Measurements from ENCODE around the gene GPR17.

The GPR17 gene

GRCh38 chr2:127621981-127622431 lies 23.9 kb upstream of the GPR17 start:
- no peak overlapping the region for H3K14ac ChIP-seq (ENCODE audit: low read length)

DNA sequence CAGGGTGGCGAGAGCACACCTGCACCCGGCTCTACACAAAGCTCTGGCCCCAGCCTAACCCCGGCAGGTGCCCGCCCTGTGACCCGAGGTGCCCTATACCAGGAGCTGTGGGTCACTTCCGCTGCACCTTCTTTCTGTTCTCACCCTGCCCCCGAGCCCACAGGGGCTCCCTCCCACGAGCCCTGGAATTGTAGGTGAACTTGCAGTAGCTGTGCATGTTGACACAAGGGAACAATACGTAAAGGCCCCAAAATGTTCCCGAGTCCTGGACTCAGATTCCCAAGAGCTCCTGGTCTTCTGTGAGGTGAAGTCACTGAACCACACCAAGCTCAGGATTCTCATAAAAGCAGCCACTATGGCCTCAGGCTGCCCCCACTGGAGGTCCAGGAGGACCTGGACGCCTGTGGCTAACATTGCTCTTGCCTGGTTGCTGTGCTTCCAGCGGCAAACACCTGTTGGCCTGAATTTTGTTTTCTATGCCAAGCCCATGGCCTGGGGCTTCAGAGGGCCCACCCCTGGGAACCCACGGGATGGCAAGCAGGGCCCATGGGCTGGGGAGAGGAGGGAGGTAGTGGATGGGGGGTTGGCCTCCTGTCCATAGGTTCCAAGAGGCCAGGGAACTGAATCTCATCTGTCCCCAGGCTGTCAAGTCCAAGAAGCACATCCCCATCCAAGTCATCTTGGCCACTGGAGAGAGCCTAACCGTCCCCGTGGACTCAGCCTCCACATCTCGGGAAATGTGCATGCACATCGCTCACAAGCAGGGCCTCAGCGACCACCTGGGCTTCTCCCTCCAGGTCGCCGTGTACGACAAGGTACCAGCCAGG lies 23.2 kb upstream of the GPR17 start:
- H3K27ac ChIP-seq (ENCODE audit: low read depth, low read length), result no peak overlapping the region
- H3K9ac ChIP-seq (ENCODE audit: low read length), result no peak overlapping the region
- no peak overlapping the region for H4K91ac ChIP-seq (ENCODE audit: low read depth, low read length)
- no peaks in the 10 kb centered on the region for H3K36me3 ChIP-seq (ENCODE audit: control insufficient read depth in 1 of 2, insufficient read depth in 2 of 2, low read length in 2 of 2)
- H3K4me2 ChIP-seq (ENCODE audit: low read length), result no peak overlapping the region
- H3K4me1 ChIP-seq (ENCODE audit: control insufficient read depth in 1 of 2, insufficient read depth in 2 of 2, low read length in 2 of 2), result peaks cover 0 to 4% of the 10 kb centered on the region in 2 experiments
- no peak overlapping the region for H4K8ac ChIP-seq (ENCODE audit: low read depth, low read length)
- H2BK12ac ChIP-seq (ENCODE audit: low read length), result no peak overlapping the region
- H2AFZ ChIP-seq (ENCODE audit: insufficient read depth, low read length, poor library complexity), result no peak overlapping the region
- H3K79me2 ChIP-seq (ENCODE audit: control insufficient read depth, insufficient read depth, low read length, poor library complexity), result no peaks in the 10 kb centered on the region
- H2AK5ac ChIP-seq (ENCODE audit: low read length), result no peak overlapping the region
- H3K23ac ChIP-seq (ENCODE audit: low read length), result no peak overlapping the region
- no CpG with 5 or more reads among the region's 21 CpGs for WGBS (ENCODE audit: extremely low coverage, insufficient coverage, insufficient read length)
- no peak overlapping the region for H3K14ac ChIP-seq (ENCODE audit: low read length)
- no peaks in the 10 kb centered on the region for H3K27me3 ChIP-seq (ENCODE audit: insufficient read depth, low read length)
- H2BK5ac ChIP-seq (ENCODE audit: low read depth, low read length, poor library complexity), result no peak overlapping the region
- no peak overlapping the region for H3K4ac ChIP-seq (ENCODE audit: low read depth, low read length)
- no peak overlapping the region for H3K18ac ChIP-seq (ENCODE audit: low read length)
- no peak overlapping the region for H3K4me3 ChIP-seq (ENCODE audit: low read depth, low read length)
- no peak overlapping the region for H2BK120ac ChIP-seq (ENCODE audit: insufficient read depth, low read length, poor library complexity)
- H3K79me1 ChIP-seq (ENCODE audit: low read length), result no peaks in the 10 kb centered on the region
- H4K12ac ChIP-seq (ENCODE audit: low read depth, low read length), result no peak overlapping the region
- H3K9me3 ChIP-seq (ENCODE audit: insufficient read depth, low read depth, low read length), result peaks cover 3% of the 10 kb centered on the region
- no peak for DNase-seq

More at GRCh38 chr2:127621981-127622431, 23.9 kb upstream of the GPR17 start:
- Histone ChIP-seq H3K4me2 (ENCODE audit: low read length) (no peak overlapping the region), H3K9me3 (ENCODE audit: insufficient read depth, low read depth, low read length) (peaks cover 2% of the 10 kb centered on the region), H2BK120ac (ENCODE audit: insufficient read depth, low read length, poor library complexity) (no peak overlapping the region), H3K9ac (ENCODE audit: low read length) (no peak overlapping the region), H2AFZ (ENCODE audit: insufficient read depth, low read length, poor library complexity) (no peak overlapping the region), H2AK5ac (ENCODE audit: low read length) (no peak overlapping the region), H2BK12ac (ENCODE audit: low read length) (no peak overlapping the region), H3K4ac (ENCODE audit: low read depth, low read length) (no peak overlapping the region), H3K79me2 (ENCODE audit: control insufficient read depth, insufficient read depth, low read length, poor library complexity) (no peaks in the 10 kb centered on the region), H3K4me1 (ENCODE audit: control insufficient read depth in 1 of 2, insufficient read depth in 2 of 2, low read length in 2 of 2) (peaks cover 0 to 4% of the 10 kb centered on the region in 2 experiments), H4K12ac (ENCODE audit: low read depth, low read length) (no peak overlapping the region), H3K27ac (ENCODE audit: low read depth, low read length) (no peak overlapping the region), H4K8ac (ENCODE audit: low read depth, low read length) (no peak overlapping the region), H3K36me3 (ENCODE audit: control insufficient read depth in 1 of 2, insufficient read depth in 2 of 2, low read length in 2 of 2) (no peaks in the 10 kb centered on the region), H3K23ac (ENCODE audit: low read length) (no peak overlapping the region), H4K91ac (ENCODE audit: low read depth, low read length) (no peak overlapping the region), H3K18ac (ENCODE audit: low read length) (no peak overlapping the region), H3K4me3 (ENCODE audit: low read depth, low read length) (no peak overlapping the region), H3K79me1 (ENCODE audit: low read length) (no peaks in the 10 kb centered on the region), H3K27me3 (ENCODE audit: insufficient read depth, low read length) (no peaks in the 10 kb centered on the region), H2BK5ac (ENCODE audit: low read depth, low read length, poor library complexity) (no peak overlapping the region)
- DNase-seq, result no peak
- no CpG with 5 or more reads among the region's 15 CpGs for WGBS (ENCODE audit: extremely low coverage, insufficient coverage, insufficient read length)

- no peaks in the 10 kb centered on the region for H3K36me3 ChIP-seq (ENCODE audit: control insufficient read depth in 1 of 2, insufficient read depth in 2 of 2, low read length in 2 of 2)
- no peak overlapping the region for H3K27ac ChIP-seq (ENCODE audit: low read depth, low read length)
- H2AFZ ChIP-seq (ENCODE audit: insufficient read depth, low read length, poor library complexity), result no peak overlapping the region
- H3K14ac ChIP-seq (ENCODE audit: low read length), result no peak overlapping the region
- H3K27me3 ChIP-seq (ENCODE audit: insufficient read depth, low read length), result no peaks in the 10 kb centered on the region
- no peak overlapping the region for H2BK120ac ChIP-seq (ENCODE audit: insufficient read depth, low read length, poor library complexity)
- no peak overlapping the region for H2AK5ac ChIP-seq (ENCODE audit: low read length)
- H3K9me3 ChIP-seq (ENCODE audit: insufficient read depth, low read depth, low read length), result peaks cover 5% of the 10 kb centered on the region
- H3K9ac ChIP-seq (ENCODE audit: low read length), result no peak overlapping the region
- H2BK5ac ChIP-seq (ENCODE audit: low read depth, low read length, poor library complexity), result no peak overlapping the region
- DNase-seq, result no peak
- no peak overlapping the region for H3K18ac ChIP-seq (ENCODE audit: low read length)
- H4K8ac ChIP-seq (ENCODE audit: low read depth, low read length), result no peak overlapping the region
- H3K79me1 ChIP-seq (ENCODE audit: low read length), result no peaks in the 10 kb centered on the region
- no peak overlapping the region for H3K4me2 ChIP-seq (ENCODE audit: low read length)
- H4K12ac ChIP-seq (ENCODE audit: low read depth, low read length), result no peak overlapping the region
- whole genome bisulfite sequencing (ENCODE audit: extremely low coverage, insufficient coverage, insufficient read length), result no CpG with 5 or more reads among the region's 38 CpGs
- H3K4me3 ChIP-seq (ENCODE audit: low read depth, low read length), result no peak overlapping the region
- H3K23ac ChIP-seq (ENCODE audit: low read length), result no peak overlapping the region
- no peak overlapping the region for H2BK12ac ChIP-seq (ENCODE audit: low read length)
- H4K91ac ChIP-seq (ENCODE audit: low read depth, low read length), result no peak overlapping the region
- H3K4ac ChIP-seq (ENCODE audit: low read depth, low read length), result no peak overlapping the region
- H3K79me2 ChIP-seq (ENCODE audit: control insufficient read depth, insufficient read depth, low read length, poor library complexity), result no peaks in the 10 kb centered on the region
- H3K4me1 ChIP-seq (ENCODE audit: control insufficient read depth in 1 of 2, insufficient read depth in 2 of 2, low read length in 2 of 2), result peaks cover 0 to 3% of the 10 kb centered on the region in 2 experiments
These were observed 22.3 kb upstream of the GPR17 start for GRCh38 chr2:127623388-127624319.

GRCh38 chr2:127624320-127624755 lies 21.6 kb upstream of the GPR17 start:
- Histone ChIP-seq H2AFZ (ENCODE audit: insufficient read depth, low read length, poor library complexity) (no peak overlapping the region), H2BK120ac (ENCODE audit: insufficient read depth, low read length, poor library complexity) (no peak overlapping the region), H3K4me3 (ENCODE audit: low read depth, low read length) (no peak overlapping the region), H2AK5ac (ENCODE audit: low read length) (no peak overlapping the region), H3K4me1 (ENCODE audit: control insufficient read depth in 1 of 2, insufficient read depth in 2 of 2, low read length in 2 of 2) (peaks cover 0 to 2% of the 10 kb centered on the region in 2 experiments), H4K8ac (ENCODE audit: low read depth, low read length) (no peak overlapping the region), H3K23ac (ENCODE audit: low read length) (no peak overlapping the region), H4K12ac (ENCODE audit: low read depth, low read length) (no peak overlapping the region), H3K9me3 (ENCODE audit: insufficient read depth, low read depth, low read length) (peaks cover 5% of the 10 kb centered on the region), H4K91ac (ENCODE audit: low read depth, low read length) (no peak overlapping the region), H3K27ac (ENCODE audit: low read depth, low read length) (no peak overlapping the region), H3K79me1 (ENCODE audit: low read length) (no peaks in the 10 kb centered on the region), H3K79me2 (ENCODE audit: control insufficient read depth, insufficient read depth, low read length, poor library complexity) (no peaks in the 10 kb centered on the region), H3K9ac (ENCODE audit: low read length) (no peak overlapping the region), H3K18ac (ENCODE audit: low read length) (no peak overlapping the region), H2BK12ac (ENCODE audit: low read length) (no peak overlapping the region), H3K36me3 (ENCODE audit: control insufficient read depth in 1 of 2, insufficient read depth in 2 of 2, low read length in 2 of 2) (no peaks in the 10 kb centered on the region), H2BK5ac (ENCODE audit: low read depth, low read length, poor library complexity) (no peak overlapping the region), H3K27me3 (ENCODE audit: insufficient read depth, low read length) (no peaks in the 10 kb centered on the region), H3K4me2 (ENCODE audit: low read length) (no peak overlapping the region), H3K14ac (ENCODE audit: low read length) (no peak overlapping the region), H3K4ac (ENCODE audit: low read depth, low read length) (no peak overlapping the region)
- DNase-seq, result no peak
- no CpG with 5 or more reads among the region's 5 CpGs for WGBS (ENCODE audit: extremely low coverage, insufficient coverage, insufficient read length)

Data from trophoblast cell (in vitro differentiated cells and primary cell).